Liver (tissue), 9 donors: ENCODE measurements around the gene ABHD2. TPM values are rescaled to one million over a fixed set of nuclear protein-coding genes. Genes with fewer than 3 reads are reported as not detected.
A peak's percentile ranks its signal among the peaks of the same experiment; 100 is the strongest.

Source experiments
- DNase-seq: peaks from one replicate; pipeline ENCODE4 v3.0.0-alpha.2; 2017; ENCODE audit warnings: low spot score
- H3K27ac ChIP-seq, 2 donors: one replicate each; pipeline ENCODE4 v1.7.0; 2013; ENCODE audit warnings: inconsistent platforms in 2 of 2, low read length in 2 of 2, control low read depth in 1 of 2, low read depth in 1 of 2, mild to moderate bottlenecking in 1 of 2
- H3K27me3 ChIP-seq, 4 donors: one replicate each; pipeline versions ENCODE4 v1.6.1 to v1.7.0; 2013; ENCODE audit warnings: low read length in 3 of 4, inconsistent platforms in 1 of 4, mild to moderate bottlenecking in 1 of 4, moderate library complexity in 1 of 4; ENCODE audit not compliant: control insufficient read depth in 4 of 4, insufficient read depth in 4 of 4
- H3K36me3 ChIP-seq, 4 donors: one replicate each; pipeline versions ENCODE4 v1.6.1 to v1.7.0; 2013; ENCODE audit warnings: low read length in 3 of 4, mild to moderate bottlenecking in 3 of 4, low read depth in 1 of 4, moderate library complexity in 1 of 4; ENCODE audit not compliant: control insufficient read depth in 4 of 4, insufficient read depth in 3 of 4
- H3K4me1 ChIP-seq, 4 donors: one replicate each; pipeline versions ENCODE4 v1.6.1 to v1.7.0; 2013; ENCODE audit warnings: low read length in 3 of 4, mild to moderate bottlenecking in 3 of 4, moderate library complexity in 1 of 4; ENCODE audit not compliant: control insufficient read depth in 4 of 4, insufficient read depth in 4 of 4
- H3K4me3 ChIP-seq, 3 donors: one replicate each; pipeline versions ENCODE4 v1.6.1 to v1.7.0; 2013; ENCODE audit warnings: low read length in 3 of 3, control low read depth in 1 of 3, low read depth in 1 of 3, mild to moderate bottlenecking in 1 of 3
- H3K9ac ChIP-seq, 2 donors: one replicate each; pipeline ENCODE4 v1.7.0; 2013; ENCODE audit warnings: low read length in 2 of 2, mild to moderate bottlenecking in 2 of 2, moderate library complexity in 2 of 2, control low read depth in 1 of 2, low read depth in 1 of 2
- H3K9me3 ChIP-seq, 4 donors: one replicate each; pipeline versions ENCODE4 v1.6.1 to v1.7.0; 2013; ENCODE audit warnings: low read length in 3 of 4; ENCODE audit not compliant: control insufficient read depth in 4 of 4
- EGR1 ChIP-seq, 2 donors: IDR thresholded peaks; 2 replicates each; pipeline ENCODE4 v1.6.1; 2016 to 2018; ENCODE audit warnings: antibody characterized with exemption in 2 of 2, low read depth in 2 of 2
- FOXA2 ChIP-seq: IDR thresholded peaks from 2 replicates; pipeline ENCODE4 v1.6.1; 2016; ENCODE audit warnings: antibody characterized with exemption
- GABPA ChIP-seq, 2 donors: IDR thresholded peaks in 1 of 2; conservative IDR thresholded peaks in 1 of 2; 2 replicates each; pipeline ENCODE4 v1.6.1; 2016; ENCODE audit warnings: antibody characterized with exemption in 2 of 2, mild to moderate bottlenecking in 1 of 2, moderate library complexity in 1 of 2
- HNF4A ChIP-seq, 2 donors: conservative IDR thresholded peaks; 2 replicates each; pipeline ENCODE4 v1.6.1; 2016; ENCODE audit warnings: antibody characterized with exemption in 2 of 2, mild to moderate bottlenecking in 2 of 2
- HNF4G ChIP-seq: IDR thresholded peaks from 2 replicates; pipeline ENCODE4 v1.6.1; 2016; ENCODE audit warnings: antibody characterized with exemption
- JUND ChIP-seq, 2 donors: IDR thresholded peaks; 2 replicates each; pipeline ENCODE4 v1.6.1; 2016; ENCODE audit warnings: antibody characterized with exemption in 2 of 2
- NR2F2 ChIP-seq: IDR thresholded peaks from 2 replicates; pipeline ENCODE4 v1.6.1; 2016; ENCODE audit warnings: antibody characterized with exemption
- RAD21 ChIP-seq, 2 donors: IDR thresholded peaks; 2 replicates each; pipeline ENCODE4 v1.6.1; 2016; ENCODE audit warnings: antibody characterized with exemption in 2 of 2, mild to moderate bottlenecking in 2 of 2
- RXRA ChIP-seq, 2 donors: IDR thresholded peaks; 2 replicates each; pipeline ENCODE4 v1.6.1; 2017 to 2018; ENCODE audit warnings: antibody characterized with exemption in 2 of 2, mild to moderate bottlenecking in 1 of 2
- SP1 ChIP-seq: IDR thresholded peaks from 2 replicates; pipeline ENCODE4 v1.6.1; 2018; ENCODE audit warnings: antibody characterized with exemption, mild to moderate bottlenecking
- TAF1 ChIP-seq: conservative IDR thresholded peaks from 2 replicates; pipeline ENCODE4 v1.6.1; 2016; ENCODE audit warnings: antibody characterized with exemption, mild to moderate bottlenecking
- YY1 ChIP-seq: IDR thresholded peaks from 2 replicates; pipeline ENCODE4 v1.6.1; 2016; ENCODE audit warnings: antibody characterized with exemption, mild to moderate bottlenecking
- WGBS: extraction: QIAGEN DNeasy Blood & Tissue Kit; methylation state at CpG from one replicate; pipeline ENCODE4 v1.1.7; 2013; 5-methylcytosine and 5-hydroxymethylcytosine counted together
- polyA plus RNA-seq, 2 donors: library from polyadenylated mRNA; stranded (reverse) in 1 of 2; unstranded in 1 of 2; fragments of 200-250 nt in 1 of 2; fragments of >200 nt in 1 of 2; fragmentation: Nextera tagmentation in 1 of 2; extraction: Ambion mirVana in 1 of 2; gene quantifications; one replicate each; pipeline versions ENCODE4 v1.2.1 to v1.2.3, GENCODE V29; 2013 to 2015
- total RNA-seq, 2 donors: library from RNA; depleted of rRNA; stranded (reverse); fragments of >200 nt; gene quantifications; one replicate each; pipeline ENCODE4 v1.2.3, GENCODE V29; 2014
- TF ChIP-seq, protein P1 (sequence below): IDR thresholded peaks from 2 replicates; pipeline ENCODE4 v1.6.1; 2016; ENCODE audit warnings: antibody characterized with exemption
- TF ChIP-seq, protein P2 (sequence below): IDR thresholded peaks from 2 replicates; pipeline ENCODE4 v1.6.1; 2016; ENCODE audit warnings: antibody characterized with exemption
- TF ChIP-seq, protein P3 (sequence below): IDR thresholded peaks from 2 replicates; pipeline ENCODE4 v1.6.1; 2016; ENCODE audit warnings: antibody characterized with exemption
- TF ChIP-seq, protein P4 (sequence below): IDR thresholded peaks from 2 replicates; pipeline ENCODE4 v1.6.1; 2016; ENCODE audit warnings: antibody characterized with exemption, mild to moderate bottlenecking
- TF ChIP-seq, protein P5 (sequence below): fragments of 150-350 bp; IDR thresholded peaks from 2 replicates; pipeline ENCODE4 v1.5.1; 2017; ENCODE audit warnings: improper control_type of control experiment, low read depth, low read length; ENCODE audit not compliant: missing input control
- donor health status: healthy.
- donor health status: healthy.
- donor health status: healthy.
- donor health status: healthy.
- donor health status: healthy.

The ABHD2 gene
- total and polyA plus RNA-seq, 4 donors: 34.6 to 663 (median 65.1) TPM

DNA sequence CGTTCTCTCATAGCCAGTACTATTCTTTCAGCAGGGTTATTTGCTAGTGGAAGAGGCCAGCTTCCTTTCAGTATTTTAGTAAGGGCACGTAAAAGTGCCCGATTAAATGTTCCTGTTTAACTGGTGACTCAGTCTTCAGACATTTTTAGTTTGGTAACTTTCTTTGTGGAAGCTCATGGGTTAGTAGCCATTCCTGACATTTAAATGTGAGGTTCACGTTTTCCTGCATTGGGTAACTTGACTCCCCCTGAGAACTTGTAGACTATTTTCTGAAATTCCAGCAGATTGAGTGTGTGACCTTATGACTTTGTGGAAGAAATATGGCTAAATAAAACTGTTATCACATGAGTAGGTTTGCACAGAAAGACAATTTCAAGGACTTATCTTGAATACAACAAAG is 16.9 kb downstream of the ABHD2 start:
- Histone ChIP-seq H3K9ac (peak overlapping the region in 1 of 2 donors; percentile 3), H3K4me1 (peaks cover 14 to 55% (median 33%) of the 10 kb centered on the region in 4 donors), H3K4me3 (no peak overlapping the region), H3K9me3 (no peaks in the 10 kb centered on the region), H3K27me3 (no peaks in the 10 kb centered on the region), H3K27ac (peak overlapping the region; percentile 75 to 90), H3K36me3 (peaks cover 1 to 32% (median 3%) of the 10 kb centered on the region in 4 donors)
- WGBS: 52% methylated on average over 4 of the region's 4 CpGs
- TF ChIP-seq HNF4G: no peak
- no peak for TF ChIP-seq RAD21 (IDR thresholded peaks at IDR 0.05)
- TF ChIP-seq FOXA2: no peak
- TF ChIP-seq, protein P1, sequence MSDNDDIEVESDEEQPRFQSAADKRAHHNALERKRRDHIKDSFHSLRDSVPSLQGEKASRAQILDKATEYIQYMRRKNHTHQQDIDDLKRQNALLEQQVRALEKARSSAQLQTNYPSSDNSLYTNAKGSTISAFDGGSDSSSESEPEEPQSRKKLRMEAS: no peak
- TF ChIP-seq NR2F2: peak; percentile 38
- TF ChIP-seq EGR1 (IDR thresholded peaks at IDR 0.05; ENCODE audit: low read depth in 2 of 2): no peak
- no peak for TF ChIP-seq RXRA (IDR thresholded peaks at IDR 0.05)
- no peak for TF ChIP-seq GABPA (IDR thresholded peaks at IDR 0.05 in 1 of 2, conservative IDR thresholded peaks at IDR 0.05 in 1 of 2)
- TF ChIP-seq HNF4A (conservative IDR thresholded peaks at IDR 0.05): no peak
- TF ChIP-seq, protein P2, sequence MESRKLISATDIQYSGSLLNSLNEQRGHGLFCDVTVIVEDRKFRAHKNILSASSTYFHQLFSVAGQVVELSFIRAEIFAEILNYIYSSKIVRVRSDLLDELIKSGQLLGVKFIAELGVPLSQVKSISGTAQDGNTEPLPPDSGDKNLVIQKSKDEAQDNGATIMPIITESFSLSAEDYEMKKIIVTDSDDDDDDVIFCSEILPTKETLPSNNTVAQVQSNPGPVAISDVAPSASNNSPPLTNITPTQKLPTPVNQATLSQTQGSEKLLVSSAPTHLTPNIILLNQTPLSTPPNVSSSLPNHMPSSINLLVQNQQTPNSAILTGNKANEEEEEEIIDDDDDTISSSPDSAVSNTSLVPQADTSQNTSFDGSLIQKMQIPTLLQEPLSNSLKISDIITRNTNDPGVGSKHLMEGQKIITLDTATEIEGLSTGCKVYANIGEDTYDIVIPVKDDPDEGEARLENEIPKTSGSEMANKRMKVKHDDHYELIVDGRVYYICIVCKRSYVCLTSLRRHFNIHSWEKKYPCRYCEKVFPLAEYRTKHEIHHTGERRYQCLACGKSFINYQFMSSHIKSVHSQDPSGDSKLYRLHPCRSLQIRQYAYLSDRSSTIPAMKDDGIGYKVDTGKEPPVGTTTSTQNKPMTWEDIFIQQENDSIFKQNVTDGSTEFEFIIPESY: no peak
- no peak for TF ChIP-seq SP1
- peak in 1 of 2 donors; percentile 20 for TF ChIP-seq JUND (IDR thresholded peaks at IDR 0.05)
- TF ChIP-seq TAF1: no peak
- TF ChIP-seq, protein P3, sequence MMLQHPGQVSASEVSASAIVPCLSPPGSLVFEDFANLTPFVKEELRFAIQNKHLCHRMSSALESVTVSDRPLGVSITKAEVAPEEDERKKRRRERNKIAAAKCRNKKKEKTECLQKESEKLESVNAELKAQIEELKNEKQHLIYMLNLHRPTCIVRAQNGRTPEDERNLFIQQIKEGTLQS: no peak
- TF ChIP-seq, protein P4, sequence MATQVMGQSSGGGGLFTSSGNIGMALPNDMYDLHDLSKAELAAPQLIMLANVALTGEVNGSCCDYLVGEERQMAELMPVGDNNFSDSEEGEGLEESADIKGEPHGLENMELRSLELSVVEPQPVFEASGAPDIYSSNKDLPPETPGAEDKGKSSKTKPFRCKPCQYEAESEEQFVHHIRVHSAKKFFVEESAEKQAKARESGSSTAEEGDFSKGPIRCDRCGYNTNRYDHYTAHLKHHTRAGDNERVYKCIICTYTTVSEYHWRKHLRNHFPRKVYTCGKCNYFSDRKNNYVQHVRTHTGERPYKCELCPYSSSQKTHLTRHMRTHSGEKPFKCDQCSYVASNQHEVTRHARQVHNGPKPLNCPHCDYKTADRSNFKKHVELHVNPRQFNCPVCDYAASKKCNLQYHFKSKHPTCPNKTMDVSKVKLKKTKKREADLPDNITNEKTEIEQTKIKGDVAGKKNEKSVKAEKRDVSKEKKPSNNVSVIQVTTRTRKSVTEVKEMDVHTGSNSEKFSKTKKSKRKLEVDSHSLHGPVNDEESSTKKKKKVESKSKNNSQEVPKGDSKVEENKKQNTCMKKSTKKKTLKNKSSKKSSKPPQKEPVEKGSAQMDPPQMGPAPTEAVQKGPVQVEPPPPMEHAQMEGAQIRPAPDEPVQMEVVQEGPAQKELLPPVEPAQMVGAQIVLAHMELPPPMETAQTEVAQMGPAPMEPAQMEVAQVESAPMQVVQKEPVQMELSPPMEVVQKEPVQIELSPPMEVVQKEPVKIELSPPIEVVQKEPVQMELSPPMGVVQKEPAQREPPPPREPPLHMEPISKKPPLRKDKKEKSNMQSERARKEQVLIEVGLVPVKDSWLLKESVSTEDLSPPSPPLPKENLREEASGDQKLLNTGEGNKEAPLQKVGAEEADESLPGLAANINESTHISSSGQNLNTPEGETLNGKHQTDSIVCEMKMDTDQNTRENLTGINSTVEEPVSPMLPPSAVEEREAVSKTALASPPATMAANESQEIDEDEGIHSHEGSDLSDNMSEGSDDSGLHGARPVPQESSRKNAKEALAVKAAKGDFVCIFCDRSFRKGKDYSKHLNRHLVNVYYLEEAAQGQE: no peak
- peak; percentile 58 for TF ChIP-seq YY1
- TF ChIP-seq, protein P5, sequence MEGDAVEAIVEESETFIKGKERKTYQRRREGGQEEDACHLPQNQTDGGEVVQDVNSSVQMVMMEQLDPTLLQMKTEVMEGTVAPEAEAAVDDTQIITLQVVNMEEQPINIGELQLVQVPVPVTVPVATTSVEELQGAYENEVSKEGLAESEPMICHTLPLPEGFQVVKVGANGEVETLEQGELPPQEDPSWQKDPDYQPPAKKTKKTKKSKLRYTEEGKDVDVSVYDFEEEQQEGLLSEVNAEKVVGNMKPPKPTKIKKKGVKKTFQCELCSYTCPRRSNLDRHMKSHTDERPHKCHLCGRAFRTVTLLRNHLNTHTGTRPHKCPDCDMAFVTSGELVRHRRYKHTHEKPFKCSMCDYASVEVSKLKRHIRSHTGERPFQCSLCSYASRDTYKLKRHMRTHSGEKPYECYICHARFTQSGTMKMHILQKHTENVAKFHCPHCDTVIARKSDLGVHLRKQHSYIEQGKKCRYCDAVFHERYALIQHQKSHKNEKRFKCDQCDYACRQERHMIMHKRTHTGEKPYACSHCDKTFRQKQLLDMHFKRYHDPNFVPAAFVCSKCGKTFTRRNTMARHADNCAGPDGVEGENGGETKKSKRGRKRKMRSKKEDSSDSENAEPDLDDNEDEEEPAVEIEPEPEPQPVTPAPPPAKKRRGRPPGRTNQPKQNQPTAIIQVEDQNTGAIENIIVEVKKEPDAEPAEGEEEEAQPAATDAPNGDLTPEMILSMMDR: no peak
- DNase-seq: no peak
